HG02763 (cell line): Measurements from ENCODE around the gene RBL1.

Experiments
- ATAC-seq: cut with Tn5 transposase; IDR thresholded peaks from one replicate; pipeline ENCODE4 v1.9.1; 2021; ENCODE audit warnings: mild to moderate bottlenecking, moderate library complexity; ENCODE audit not compliant: unreplicated experiment

Gene RBL1

DNA sequence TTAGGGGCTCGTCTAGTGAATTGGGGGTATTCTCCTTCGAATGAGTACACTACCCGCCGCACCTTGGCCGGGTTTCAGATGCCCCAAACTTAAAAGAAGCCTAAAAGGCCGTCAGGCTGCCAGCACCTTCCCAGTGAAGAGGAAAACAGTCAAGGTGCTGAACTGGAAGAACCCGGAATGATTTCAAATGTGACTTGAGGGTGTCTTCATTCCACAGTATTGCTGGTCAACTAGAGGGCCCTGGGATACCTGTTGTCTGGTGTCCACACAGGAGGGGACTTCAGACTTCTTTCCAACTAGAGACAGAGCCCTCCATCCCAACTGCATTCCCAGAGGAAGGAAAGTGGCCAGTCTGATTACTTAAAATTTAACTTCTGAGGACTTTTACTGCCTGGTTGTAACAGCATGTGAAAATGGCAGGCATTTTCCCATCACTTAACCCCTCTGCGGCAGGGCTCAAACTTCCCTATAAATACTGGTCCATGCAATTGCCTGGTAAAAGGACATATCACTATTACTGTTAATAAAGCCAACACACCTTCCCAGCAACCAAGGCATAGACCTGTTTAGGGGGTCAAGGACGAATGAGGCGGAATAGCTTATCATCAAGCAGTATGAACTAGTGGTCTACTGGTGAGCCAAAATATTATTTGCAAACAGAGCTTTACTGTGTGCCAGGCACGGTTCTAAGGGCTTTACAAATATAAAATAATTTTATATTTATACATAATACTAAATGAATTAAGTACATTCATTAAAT is 143.6 kb downstream of the RBL1 start:
- no peak for ATAC-seq

DNA sequence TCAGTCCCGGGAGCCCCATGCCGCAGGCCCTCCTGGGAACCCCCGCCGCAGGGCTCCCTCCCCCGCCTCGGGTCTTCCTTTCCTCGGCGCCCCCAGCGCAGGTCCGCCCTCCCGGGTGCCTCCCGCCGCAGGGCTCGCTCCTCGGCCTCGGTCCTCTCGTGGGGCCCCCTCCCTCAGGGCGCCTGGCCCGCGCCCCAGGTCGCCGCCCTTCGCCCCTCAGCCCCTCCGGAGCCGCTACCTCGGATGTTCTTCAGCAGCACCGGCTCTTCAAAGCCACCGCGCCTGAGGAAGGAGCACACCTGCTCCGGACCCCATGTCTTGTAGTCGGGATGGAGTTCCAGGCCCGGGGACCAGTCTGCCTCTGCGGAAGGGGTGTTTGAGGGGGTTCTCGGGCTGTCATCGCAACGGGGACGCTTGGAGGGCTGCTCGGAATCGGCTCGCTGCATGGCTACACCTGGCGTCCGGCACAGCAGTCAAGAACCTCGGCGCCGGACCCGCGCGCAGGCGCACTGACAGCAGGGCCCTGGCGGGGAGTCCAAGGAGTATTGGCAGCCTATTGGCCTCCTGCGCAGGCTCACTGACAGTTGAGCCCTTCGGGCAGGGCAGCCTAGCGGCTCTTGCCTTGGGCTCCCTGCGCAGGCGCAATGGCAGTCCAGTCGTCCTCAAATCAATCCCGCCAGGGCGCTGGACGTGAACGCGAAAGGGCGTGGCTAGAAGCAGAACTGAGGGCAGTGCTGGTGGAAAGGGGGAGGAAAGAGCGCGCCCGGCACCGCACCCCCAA is 144.4 kb downstream of the RBL1 start, which contains the start of gene SAMHD1:
Gene SAMHD1, minus strand, starts transcription at position 511 of the 781 bp plus-strand sequence. Its CDS starts 65 bp downstream, at position 446.
- ATAC-seq, result peak; percentile 85

DNA sequence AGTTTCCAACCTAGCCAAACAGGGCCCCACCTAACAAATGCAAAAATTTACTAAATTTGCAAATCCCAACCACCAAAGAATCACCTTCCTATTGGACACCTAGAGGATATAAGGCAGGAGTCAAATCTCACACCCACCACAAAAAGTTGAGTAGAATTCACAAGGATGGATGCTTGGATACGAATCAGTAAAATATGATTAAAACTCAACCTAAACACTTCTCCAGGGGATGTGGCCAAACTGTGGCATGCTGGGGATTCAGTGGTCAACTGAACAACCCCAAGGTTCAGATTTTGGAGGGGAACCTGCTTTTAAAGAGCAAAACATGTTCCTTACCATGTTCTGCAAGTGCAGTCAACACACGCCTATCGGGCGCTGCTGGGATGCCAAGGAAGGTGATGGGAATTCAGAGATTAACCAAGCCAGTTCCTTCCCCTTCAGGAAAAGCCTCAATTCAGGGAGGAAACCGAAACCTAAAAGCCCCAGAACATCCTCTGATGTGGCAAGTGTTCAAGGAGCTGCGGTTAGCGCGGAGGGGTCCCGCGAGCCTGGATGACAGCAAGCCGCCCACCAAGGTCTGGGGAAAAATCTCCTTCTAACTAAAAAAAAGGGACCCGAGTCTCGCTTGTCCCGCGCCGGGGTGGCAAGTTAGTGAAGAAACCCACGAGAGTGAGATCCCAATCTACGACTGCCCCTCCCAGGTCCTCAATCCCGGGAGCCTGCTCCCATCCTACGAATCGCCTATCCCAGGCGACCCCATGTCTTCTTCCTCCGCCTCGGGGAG is 145.2 kb downstream of the RBL1 start:
- ATAC-seq, result no peak
